ENCODE measurements around the gene SLC37A2. TPM values are rescaled to one million over a fixed set of nuclear protein-coding genes. Genes with fewer than 3 reads are reported as not detected.

Gene SLC37A2
- total RNA-seq, 4 donors from 2014 or later = 3.9 to 11.4 (median 7.2) TPM

GRCh38 chr11:125076378-125076945 is 13.4 kb downstream of the SLC37A2 start:
- H3K36me3 ChIP-seq = no peaks in the 10 kb centered on the region
- H3K27ac ChIP-seq = no peak overlapping the region
- whole genome bisulfite sequencing, 2 donors = 79 to 81% methylated on average over 14 of the region's 14 CpGs
- peaks cover 0 to 9% (median 1%) of the 10 kb centered on the region in 4 donors for H3K4me1 ChIP-seq
- no peaks in the 10 kb centered on the region for H3K27me3 ChIP-seq
- no peak for DNase-seq (ENCODE audit: low spot score in 2 of 2)
- TF ChIP-seq EP300 (IDR thresholded peaks at IDR 0.05) (no peak), POLR2A (IDR thresholded peaks at IDR 0.05) (no peak)
- TF ChIP-seq, protein P1, sequence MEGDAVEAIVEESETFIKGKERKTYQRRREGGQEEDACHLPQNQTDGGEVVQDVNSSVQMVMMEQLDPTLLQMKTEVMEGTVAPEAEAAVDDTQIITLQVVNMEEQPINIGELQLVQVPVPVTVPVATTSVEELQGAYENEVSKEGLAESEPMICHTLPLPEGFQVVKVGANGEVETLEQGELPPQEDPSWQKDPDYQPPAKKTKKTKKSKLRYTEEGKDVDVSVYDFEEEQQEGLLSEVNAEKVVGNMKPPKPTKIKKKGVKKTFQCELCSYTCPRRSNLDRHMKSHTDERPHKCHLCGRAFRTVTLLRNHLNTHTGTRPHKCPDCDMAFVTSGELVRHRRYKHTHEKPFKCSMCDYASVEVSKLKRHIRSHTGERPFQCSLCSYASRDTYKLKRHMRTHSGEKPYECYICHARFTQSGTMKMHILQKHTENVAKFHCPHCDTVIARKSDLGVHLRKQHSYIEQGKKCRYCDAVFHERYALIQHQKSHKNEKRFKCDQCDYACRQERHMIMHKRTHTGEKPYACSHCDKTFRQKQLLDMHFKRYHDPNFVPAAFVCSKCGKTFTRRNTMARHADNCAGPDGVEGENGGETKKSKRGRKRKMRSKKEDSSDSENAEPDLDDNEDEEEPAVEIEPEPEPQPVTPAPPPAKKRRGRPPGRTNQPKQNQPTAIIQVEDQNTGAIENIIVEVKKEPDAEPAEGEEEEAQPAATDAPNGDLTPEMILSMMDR (IDR thresholded peaks at IDR 0.05) = no peak
- no peaks in the 10 kb centered on the region for H3K9me3 ChIP-seq
- H3K4me3 ChIP-seq = no peak overlapping the region

- no peaks in the 10 kb centered on the region for H3K36me3 ChIP-seq
- H3K4me1 ChIP-seq = peaks cover 0 to 7% (median 0%) of the 10 kb centered on the region in 4 donors
- no peak for DNase-seq (ENCODE audit: low spot score in 2 of 2)
- H3K9me3 ChIP-seq = no peaks in the 10 kb centered on the region
- 96% methylated on average over 11 of the region's 11 CpGs for WGBS, 2 donors
- TF ChIP-seq, protein P1 (IDR thresholded peaks at IDR 0.05) = no peak
- TF ChIP-seq POLR2A (IDR thresholded peaks at IDR 0.05) = no peak
- TF ChIP-seq EP300 (IDR thresholded peaks at IDR 0.05) = no peak
- no peaks in the 10 kb centered on the region for H3K27me3 ChIP-seq
- no peak overlapping the region for H3K27ac ChIP-seq
- no peak overlapping the region for H3K4me3 ChIP-seq
These were observed 14.9 kb downstream of the SLC37A2 start for GRCh38 chr11:125078016-125078415.

- Histone ChIP-seq H3K4me1 (peaks cover 0 to 7% (median 0%) of the 10 kb centered on the region in 4 donors), H3K27ac (no peak overlapping the region), H3K9me3 (no peaks in the 10 kb centered on the region), H3K4me3 (no peak overlapping the region), H3K36me3 (no peaks in the 10 kb centered on the region), H3K27me3 (no peaks in the 10 kb centered on the region)
- DNase-seq (ENCODE audit: low spot score in 2 of 2) = no peak
- WGBS, 2 donors = 93 to 94% methylated on average over 14 of the region's 14 CpGs
- TF ChIP-seq EP300 (IDR thresholded peaks at IDR 0.05) (no peak), POLR2A (IDR thresholded peaks at IDR 0.05) (no peak)
- TF ChIP-seq, protein P1 (IDR thresholded peaks at IDR 0.05) = no peak
These were observed 15.5 kb downstream of the SLC37A2 start for GRCh38 chr11:125078516-125079140.

DNA sequence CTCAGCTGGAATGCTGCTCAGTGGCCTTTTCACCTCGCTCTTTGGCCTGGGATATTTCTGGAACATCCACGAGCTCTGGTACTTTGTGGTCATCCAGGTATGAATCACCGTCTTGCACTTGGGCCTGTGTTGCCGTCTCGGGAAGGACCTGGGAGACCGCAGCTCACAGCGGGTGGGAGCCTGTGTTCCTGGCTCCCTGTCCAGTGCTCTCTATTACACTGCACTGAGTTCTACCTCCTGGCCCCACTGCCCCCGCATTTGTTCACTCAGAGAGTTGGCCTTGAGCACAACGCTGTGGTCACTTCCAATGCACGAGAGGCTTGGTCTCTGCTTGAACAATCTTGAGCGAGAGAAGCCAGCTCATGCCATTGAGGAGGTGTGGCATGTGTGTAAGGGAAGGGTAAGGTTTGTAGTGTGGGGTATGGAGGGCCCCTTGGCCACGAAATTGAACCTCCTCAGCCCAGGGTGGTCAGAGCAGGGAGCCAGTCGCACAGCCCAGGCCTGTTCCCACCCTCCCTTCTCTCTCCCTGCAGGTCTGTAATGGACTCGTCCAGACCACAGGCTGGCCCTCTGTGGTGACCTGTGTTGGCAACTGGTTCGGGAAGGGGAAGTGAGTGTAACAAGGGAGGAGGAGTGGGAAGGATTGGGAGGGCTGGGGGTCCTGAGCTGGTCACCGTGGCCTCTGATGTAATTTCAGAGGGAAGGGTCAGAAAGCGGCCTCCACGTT is 16.2 kb downstream of the SLC37A2 start:
- whole genome bisulfite sequencing, 2 donors = 60 to 72% methylated on average over 18 of the region's 18 CpGs
- no peaks in the 10 kb centered on the region for H3K27me3 ChIP-seq

More for the DNA sequence above, 16.2 kb downstream of the SLC37A2 start:
- TF ChIP-seq POLR2A (IDR thresholded peaks at IDR 0.05) = no peak
- TF ChIP-seq, protein P1 (IDR thresholded peaks at IDR 0.05) = no peak
- no peak overlapping the region for H3K27ac ChIP-seq
- no peak for DNase-seq (ENCODE audit: low spot score in 2 of 2)
- no peaks in the 10 kb centered on the region for H3K9me3 ChIP-seq
- H3K36me3 ChIP-seq = no peaks in the 10 kb centered on the region
- peaks cover 0 to 7% (median 0%) of the 10 kb centered on the region in 4 donors for H3K4me1 ChIP-seq
- H3K4me3 ChIP-seq = no peak overlapping the region
